D341Med (cell line): ENCODE results near the gene C1orf21.

ENCODE experiments used
- DNase-seq: peaks from one replicate; pipeline ENCODE4 v3.0.0; 2012; ENCODE audit warnings: low spot score

The C1orf21 gene

DNA sequence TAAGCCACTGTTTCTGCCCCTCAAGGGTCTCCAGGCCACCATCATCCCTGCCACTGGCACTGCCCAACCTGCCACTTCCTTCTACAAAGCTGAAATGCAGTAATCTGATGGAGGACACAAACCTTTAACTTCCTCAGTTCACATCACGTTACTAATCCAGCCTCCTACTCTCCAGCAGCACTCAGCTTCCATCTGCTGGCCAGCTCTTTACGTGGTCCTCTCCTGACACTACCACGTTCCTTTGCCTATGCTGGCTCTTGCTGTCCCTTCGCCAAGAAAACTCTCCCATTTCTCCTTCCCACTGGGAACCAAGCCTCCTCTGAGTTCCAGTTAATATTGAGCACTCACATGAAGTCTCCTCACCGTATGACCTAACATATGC lies 243.8 kb downstream of the C1orf21 start:
- no peak for DNase-seq

DNA sequence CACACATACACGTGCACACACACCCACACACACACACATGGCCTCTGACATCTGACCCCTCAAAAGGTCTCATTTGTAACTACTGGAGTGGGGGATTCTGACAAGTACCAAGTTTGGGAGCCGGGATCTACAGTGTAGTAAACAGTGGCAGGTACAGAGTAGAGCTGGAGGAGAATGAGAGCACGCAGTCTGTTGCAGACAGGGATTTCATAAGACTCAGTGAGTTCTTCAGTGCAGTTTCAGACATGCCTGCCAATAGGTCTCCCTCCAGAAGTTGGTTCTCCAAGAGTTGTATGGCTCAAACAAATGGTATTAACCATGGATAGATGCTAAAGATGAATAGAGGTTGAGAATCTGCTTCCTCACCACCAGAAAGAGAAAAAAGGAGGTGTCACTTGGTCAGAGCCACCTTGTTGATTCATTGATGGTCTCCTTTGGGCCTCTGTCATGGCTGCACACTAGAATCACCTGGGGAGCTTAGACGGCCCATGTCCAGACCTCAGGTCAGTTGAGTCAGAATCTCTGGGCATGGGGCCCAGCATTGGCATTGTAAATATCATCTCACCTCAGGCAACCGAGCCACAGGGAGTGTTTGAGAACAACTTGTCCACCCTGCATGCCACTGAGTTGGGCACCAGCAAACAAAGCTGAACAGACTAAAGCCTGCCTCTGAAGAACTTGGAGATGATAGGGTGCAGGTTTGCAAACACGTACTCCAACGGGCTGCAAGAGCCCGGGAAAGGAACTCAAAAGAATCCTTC lies 245.8 kb downstream of the C1orf21 start:
- DNase-seq: no peak

DNA sequence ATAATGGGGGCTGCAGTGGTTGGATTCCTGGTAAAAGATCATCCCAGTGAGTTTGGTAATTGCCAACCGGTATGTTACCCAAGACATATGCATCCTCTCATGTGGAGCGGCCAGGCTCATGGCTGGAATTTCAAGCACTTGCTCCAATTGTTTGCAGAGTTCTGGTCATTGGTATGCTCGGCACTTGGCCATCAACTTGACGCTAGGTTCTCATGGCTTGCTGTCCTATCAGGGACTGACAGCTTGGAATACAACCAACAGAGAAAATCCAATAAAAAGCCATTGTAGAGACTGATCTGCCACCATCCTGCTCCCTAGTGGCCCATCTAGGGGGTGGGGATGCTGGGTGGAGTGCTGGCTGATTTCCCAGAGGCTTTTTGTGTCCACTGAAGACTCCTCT lies 247.0 kb downstream of the C1orf21 start:
- DNase-seq: no peak

DNA sequence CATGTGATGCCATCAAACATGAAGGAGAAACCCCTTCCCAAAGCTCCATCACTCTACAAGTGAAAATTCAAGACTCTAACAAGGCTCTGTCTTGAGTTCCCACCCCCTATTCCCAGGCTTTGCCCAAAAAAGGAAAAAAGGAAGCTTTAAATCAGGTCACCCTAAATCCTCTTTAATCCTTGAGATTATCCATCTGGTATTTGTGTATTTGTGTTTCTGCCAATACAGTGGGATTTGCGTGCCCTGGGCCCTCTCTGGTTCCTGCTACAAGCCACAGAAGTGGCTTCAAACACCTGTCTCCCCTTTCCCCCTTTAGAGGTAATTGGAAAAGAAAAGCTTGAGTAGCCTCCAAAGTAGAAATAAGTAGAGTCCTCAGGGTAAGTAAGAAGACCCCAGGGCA lies 247.5 kb downstream of the C1orf21 start:
- DNase-seq: peak; percentile 84

DNA sequence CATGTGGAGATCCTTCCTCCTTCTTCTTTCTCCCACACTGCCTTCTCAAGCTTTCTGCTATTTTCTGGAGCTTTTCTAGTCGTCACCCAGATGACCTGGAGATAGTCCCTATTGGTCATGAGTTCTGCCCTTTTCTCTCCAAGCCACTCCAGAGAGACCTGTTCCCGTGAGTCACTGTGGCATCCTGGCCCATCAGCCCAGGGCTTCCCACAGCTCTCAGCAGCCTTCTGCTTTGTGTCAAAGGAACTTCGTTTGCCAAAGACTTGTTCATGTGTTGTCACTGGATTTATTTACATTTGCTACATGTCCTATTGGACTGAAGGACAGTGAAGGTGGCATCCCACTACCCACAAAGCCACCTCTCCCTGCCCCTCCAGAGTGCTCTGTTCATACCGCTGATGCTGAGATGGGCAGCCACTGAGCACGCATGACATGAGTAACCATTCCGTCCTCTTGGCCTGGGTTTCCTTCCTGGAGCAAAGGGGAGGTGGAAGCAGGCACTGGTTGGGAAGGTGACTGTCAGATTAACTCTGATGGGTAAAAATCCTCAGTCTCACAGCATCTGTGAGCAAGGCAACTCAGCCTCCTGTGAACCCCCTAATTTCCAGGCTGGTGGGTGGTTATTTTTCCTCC lies 248.6 kb downstream of the C1orf21 start:
- DNase-seq: no peak

DNA sequence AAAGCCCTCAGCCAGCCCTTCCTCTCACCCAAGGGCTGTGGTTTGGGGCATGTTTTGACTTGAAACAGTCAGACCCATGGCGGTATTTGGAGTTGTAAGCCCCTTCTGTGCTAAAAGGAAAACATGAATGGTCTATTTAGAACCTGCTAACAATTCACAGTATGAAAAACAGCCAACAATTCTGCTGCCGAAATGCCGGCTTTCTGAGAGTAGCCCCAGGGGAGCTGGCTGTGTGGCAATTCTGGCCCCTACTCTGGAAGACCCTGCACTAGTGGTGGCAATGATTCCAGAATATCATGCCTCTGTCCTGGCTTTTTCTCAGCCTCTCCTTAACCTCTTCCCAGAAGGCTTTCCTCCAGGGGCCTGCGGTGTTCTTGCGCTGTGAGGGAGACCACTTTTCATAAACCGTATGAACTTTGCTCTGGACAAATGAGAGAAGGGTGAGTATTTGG lies 249.2 kb downstream of the C1orf21 start:
- DNase-seq: no peak

DNA sequence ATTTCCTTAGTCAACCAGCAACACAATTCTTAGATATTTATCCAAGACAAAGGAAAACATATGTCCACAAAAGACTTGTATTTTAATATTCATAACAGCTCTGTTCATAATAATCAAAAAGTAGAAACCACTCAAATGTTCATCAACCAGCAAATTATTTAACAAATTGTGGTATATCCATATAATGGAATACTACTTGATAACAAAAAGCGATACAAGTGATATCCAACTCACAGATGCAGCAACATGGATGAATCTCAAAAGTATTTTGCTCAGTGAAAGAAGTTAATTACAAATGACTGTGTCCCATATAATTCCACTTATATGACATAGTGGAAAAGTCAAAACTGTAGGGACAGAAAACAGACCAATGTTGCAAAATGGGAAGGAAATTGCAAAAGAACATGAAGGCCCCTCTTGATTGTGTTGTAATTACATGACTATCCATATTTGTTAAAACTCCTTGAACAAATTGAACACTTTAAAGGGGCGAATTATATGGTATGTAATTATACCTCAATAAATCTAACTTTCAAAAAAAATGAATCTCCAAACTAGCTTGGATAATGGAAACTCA lies 250.9 kb downstream of the C1orf21 start:
- no peak for DNase-seq

DNA sequence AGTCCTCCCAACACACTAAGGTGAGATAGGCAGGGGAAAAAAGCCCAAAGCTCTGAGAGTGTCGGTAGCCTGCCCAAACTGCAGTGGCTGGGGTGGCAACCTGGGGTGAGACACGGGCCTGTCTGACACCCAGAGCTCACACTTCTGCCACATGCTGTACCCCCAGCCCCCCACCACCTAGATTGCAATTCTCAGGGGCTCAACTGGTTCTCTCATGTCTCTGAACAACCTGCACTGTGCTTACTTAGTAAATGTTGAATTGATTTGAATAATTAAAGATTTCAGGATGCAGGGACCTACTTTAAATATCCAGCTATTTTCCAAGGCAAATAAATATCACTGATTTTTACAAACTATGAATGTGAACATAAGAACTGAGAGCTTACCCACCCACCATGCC lies 252.4 kb downstream of the C1orf21 start:
- DNase-seq: no peak

DNA sequence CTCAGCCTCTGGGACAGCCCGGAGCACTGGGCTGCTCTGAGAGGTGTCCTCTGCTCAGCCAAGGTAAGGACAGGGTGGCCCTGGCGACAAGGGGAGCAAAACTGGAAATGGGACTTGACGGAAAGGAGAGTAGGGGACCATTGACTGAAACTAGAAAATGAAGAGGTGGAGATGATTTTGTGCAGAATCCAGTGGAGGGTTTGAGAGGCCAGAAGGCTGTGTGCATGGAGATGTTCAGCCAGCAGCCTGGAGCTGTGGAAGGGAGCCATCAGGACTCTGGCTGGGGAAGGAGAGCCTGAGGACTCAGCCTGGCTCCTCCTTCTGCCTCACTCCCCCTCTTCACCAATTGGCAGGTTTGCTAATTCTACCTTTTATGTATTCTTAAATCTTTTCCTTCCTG lies 253.7 kb downstream of the C1orf21 start:
- DNase-seq: no peak

DNA sequence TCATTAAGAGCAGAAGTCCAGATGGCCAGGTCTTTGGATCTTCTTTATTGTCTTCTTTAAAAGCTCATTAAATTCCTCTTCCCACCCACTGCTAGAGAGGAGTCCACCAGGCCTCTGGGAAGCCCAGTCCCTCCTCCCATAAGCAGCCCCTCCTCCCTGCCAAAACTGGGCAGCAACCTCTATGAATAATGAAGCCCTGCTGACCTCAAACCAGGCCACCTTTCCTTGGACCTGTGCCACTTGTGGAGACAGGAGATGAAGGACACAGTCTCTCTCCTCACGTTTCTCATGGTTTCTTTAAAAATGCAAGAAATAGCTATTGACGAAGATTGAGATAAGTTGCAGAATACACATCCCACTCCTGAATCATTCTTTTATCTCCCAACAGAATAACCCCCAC lies 255.1 kb downstream of the C1orf21 start:
- DNase-seq: no peak

DNA sequence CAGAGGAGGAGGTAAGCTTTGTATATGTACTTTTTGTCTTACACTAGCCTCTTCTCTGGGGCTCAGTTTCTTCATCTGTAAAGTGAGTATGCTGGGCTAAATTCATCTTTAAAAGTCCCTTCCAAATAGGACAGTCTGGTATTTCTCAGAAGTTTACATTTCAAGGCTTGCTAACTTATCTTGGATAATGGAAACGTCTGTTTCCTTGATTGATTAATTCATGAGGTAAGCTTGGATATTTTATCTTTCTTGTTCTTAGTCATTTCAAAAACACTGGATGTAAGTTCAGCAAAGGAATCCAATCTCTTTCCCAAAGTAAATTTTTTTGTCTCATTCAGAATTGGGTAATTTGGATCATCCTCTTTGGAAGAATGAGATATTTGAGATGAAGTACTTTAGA lies 256.8 kb downstream of the C1orf21 start:
- no peak for DNase-seq

DNA sequence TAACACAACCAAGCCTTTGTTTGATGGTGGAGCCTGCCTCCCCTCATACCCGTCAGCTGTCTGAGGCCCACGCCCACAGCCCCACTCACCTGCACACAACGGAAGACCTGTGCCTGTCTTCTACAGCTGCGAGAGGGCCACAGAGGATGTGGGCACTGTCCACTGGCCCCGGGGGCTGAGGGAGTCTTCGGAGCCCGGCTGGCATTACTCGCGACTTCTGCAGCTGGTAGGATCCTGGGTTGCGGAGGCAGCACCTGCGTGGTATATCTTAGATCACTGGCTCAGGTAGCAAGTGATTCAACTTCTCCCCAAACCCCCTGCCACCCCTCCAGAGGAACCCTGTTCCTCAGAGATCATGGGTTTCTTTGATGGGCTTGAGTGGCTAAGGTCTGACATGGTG lies 257.9 kb downstream of the C1orf21 start:
- no peak for DNase-seq

DNA sequence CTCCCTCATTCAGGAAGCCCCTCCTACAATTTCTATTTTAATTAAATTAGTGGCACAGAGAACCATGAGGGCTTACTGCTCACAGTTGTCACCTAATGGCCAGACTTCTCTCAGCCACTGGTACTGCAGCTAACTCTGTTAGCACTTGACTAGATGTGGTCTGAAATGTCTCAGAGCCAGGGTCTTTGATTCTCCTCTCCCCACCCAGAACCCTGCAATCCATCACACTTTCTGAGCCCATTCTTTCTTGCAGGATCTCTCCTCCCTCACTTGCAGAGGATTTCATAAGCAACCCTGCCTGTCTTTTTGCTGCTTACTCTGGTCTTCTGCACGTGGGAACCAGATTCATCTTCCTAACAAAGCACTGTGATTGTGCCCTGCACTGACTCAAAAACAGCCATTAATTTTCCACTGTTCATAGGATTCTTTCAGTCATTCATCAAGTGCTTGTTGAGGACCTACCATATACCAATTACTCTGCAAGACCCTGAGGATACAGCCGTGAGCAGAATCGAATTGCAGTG lies 259.4 kb downstream of the C1orf21 start:
- no peak for DNase-seq

DNA sequence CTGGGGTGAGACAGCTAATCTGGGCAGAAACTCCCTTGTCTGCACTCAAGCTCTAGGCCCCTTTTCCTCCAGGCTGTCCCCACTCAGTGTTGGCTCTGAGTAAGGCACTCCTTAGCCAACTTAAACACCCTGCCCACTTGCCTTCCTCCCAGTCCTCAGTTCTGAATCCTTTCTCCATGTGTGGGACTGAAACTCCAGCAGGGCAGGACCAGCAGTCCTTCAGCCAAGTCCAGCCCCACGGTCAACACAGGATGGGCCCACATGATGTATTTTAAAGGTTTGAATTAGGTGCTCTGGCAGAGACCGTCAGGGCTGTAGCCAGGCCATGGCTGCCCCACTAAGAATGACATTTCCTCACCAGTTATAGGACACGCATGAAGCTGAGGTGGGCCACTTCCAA lies 260.0 kb downstream of the C1orf21 start:
- DNase-seq: no peak

DNA sequence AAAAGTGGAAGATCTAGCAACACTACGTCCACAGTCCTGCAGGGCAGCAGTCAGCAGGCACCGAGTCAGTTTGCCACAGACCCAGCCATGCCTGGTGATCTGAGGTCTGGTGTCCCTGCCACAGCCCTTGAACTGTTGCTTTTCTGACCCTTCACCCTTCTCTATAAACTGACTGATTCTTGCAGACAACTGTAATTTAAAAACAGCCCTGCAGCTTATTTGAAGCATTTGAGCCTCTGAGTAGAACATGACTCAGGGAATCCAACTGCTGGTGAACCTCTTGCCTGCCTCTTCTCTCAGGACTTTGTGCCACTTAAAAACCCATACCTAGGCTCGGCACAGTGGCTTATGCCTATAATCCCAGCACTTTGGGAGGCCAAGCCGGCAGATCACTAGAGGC lies 260.6 kb downstream of the C1orf21 start:
- DNase-seq: no peak

DNA sequence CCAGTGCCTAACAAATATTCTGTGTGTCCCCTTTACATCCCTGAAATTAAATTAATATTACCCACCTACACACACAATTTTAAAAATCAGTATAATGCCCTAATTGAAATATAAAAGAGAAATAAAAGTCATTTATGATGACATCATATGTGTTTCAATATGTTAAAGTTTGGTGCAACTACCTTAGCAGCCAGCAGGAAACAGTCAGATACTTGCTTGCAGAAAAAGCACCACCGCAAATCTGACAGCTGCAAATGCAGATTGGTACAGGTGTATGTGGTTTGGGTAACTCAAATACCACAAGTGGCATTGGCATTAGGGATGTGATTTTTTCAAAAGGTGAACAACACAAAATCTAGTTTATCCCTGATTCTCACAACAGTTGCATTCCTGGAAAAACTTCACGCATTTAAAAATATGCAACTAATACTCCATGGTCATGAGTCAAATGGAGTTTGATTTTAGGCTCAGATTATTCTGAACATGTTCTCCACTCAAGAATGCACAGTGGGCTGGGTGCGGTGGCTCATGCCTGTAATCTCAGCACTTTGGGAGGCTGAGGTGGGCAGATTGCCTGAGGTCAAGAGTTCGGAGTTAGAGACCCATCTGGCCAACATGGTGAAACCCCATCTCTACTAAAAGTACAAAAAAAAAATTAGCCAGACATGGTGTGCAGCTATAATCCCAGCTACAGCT lies 261.5 kb downstream of the C1orf21 start:
- no peak for DNase-seq

DNA sequence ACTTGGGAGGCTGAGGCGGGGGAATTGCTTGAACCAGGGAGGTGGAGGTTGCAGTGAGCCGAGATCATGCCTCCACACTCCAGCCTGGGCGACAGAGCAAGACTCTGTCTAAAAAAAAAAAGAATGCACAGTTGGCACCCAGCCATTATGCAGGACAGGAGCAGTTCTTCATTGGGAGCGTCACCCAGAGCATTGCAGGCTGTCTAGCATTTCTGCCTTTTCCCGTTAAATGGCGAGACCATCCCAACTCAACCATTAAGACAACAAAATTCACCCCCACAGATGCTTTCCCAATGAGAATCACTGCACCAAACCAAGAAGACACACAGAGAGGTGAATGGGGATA lies 262.0 kb downstream of the C1orf21 start:
- DNase-seq: no peak

DNA sequence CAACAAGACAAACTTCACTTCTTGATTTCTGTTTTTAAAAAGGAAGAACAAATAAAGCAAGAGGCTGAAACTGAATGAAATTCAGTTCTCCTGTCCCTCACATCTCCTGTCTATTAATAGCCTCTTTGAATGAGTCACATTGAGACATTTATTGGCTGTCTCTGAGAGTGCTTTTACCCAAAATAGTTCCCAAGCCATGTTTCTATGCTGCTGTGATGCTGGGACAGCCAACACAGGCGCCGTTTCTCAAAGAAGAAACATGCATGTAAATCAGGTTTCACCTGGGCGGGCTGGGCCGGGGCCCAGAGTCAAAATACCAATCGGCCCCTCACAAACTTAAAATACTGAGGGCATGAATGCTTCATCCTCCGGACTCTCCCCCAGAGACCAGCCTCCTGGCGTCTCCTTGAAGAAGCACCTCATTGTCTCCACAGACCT lies 262.6 kb downstream of the C1orf21 start:
- no peak for DNase-seq

DNA sequence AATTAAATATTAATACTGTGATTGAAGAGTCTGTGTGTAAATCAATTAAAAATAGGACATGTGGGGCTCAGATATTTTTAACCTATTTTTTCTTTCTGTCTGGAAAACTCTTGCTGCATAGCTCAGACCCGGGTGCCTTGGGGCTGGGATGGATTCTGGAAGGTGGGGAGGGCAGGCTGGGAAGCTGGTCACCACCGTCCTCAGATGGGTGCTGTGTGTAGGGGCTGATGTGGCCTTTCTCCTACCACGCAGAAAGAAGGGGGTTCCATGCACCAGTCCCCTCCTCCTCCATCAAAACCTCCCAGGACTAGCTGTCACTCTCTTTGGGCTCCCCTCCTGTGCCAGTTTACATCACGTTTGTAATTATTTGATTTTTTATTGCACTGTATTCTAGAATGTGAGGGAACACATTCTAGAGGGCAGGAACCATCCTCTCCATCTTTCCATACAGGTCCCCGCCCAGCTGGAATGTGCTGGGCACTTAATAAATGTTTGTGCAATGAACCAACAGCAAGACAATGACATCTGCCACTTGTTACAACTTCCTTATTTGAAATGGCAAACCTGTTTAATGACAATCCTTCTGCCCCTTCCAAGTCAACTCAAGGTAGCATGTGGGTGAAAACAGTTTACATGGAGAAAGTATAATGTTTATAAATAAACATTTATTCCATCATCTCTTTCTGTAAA lies 263.5 kb downstream of the C1orf21 start:
- DNase-seq: no peak

DNA sequence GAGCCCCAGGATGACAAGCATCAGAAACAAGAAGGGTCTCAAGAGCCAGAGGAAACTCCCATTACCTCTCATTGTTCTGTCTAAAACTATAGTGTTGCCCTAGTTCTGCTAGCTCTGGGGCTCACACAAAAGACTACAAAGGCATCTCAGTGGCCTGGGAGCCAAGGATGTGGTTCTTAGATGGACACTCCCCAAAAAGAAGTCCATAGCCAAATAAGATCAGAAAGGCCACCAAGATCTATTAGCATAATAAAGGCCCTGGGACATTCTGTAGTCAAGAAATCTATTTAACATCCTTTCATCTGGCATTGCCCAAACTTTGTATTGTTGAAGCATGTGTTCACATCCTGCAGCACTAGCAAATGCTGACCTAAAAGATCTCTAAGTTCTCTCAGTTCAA lies 268.4 kb downstream of the C1orf21 start:
- no peak for DNase-seq

DNA sequence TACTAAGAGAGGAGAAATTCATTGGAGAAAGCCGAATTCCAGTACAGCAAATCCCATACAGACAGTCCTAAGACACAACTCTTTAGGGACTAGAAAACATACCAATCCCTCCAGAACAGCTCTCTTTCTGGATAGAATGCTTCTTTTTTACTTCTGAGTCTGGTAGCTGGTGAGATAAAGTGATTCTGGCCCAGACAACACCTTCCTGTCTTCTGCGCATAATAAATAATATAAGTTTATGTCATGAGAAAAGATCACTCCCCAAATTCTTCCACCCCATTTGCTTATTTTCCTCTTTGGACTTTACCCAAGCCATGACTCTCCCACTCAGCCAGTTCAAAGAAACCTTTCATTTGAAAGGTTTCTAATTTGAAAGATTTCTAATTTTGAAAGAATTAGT lies 269.4 kb downstream of the C1orf21 start:
- no peak for DNase-seq

DNA sequence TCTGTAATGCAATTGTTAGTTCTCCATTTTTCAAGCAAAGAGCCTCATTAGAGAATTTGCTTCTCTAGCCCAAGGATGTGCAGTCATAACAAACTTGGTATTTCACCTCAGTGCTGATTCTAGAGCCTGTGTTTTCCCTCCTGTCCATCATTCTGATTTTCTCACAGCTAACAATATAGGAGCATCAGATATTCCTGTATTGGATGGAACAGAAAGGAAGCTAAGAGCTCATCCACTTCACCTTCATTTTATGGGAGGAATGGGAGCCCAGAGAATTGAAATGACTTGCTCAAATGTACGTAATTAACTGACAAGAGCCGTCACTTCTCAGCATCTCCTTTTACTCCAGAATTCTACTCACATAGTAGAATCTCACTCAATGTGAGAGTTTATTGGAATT lies 271.2 kb downstream of the C1orf21 start:
- DNase-seq: no peak
